OCI-LY1 (cell line): ENCODE data around the gene PCDHGB2.

ENCODE experiments used
- CTCF ChIP-seq: fragments of 200-600 bp; sonication (generic), shearing (Covaris generic); IDR thresholded peaks from 2 replicates; pipeline ENCODE4 v1.5.1; 2017; ENCODE audit warnings: mild to moderate bottlenecking, antibody characterized with exemption, low read length, moderate library complexity, mixed read lengths
- EZH2 ChIP-seq: fragments of 200-600 bp; sonication (generic), shearing (Covaris generic); IDR thresholded peaks from 2 replicates; pipeline ENCODE4 v1.8.0; 2017; ENCODE audit warnings: borderline replicate concordance, mixed run types, mild to moderate bottlenecking, antibody characterized with exemption, low read length, moderate library complexity, mixed read lengths

GRCh38 chr5:141351591-141351990 is 8.2 kb upstream of the PCDHGB2 start:
- TF ChIP-seq EZH2 (no peak), CTCF (no peak)
